Measurements from ENCODE around the gene ARID1B.

GRCh38 chr6:157125531-157125930 lies 348.4 kb downstream of the ARID1B start:
- TF ChIP-seq, protein P1, sequence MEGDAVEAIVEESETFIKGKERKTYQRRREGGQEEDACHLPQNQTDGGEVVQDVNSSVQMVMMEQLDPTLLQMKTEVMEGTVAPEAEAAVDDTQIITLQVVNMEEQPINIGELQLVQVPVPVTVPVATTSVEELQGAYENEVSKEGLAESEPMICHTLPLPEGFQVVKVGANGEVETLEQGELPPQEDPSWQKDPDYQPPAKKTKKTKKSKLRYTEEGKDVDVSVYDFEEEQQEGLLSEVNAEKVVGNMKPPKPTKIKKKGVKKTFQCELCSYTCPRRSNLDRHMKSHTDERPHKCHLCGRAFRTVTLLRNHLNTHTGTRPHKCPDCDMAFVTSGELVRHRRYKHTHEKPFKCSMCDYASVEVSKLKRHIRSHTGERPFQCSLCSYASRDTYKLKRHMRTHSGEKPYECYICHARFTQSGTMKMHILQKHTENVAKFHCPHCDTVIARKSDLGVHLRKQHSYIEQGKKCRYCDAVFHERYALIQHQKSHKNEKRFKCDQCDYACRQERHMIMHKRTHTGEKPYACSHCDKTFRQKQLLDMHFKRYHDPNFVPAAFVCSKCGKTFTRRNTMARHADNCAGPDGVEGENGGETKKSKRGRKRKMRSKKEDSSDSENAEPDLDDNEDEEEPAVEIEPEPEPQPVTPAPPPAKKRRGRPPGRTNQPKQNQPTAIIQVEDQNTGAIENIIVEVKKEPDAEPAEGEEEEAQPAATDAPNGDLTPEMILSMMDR (conservative IDR thresholded peaks at IDR 0.05; ENCODE audit: low read depth, low read length) = no peak
- TF ChIP-seq, protein P2, sequence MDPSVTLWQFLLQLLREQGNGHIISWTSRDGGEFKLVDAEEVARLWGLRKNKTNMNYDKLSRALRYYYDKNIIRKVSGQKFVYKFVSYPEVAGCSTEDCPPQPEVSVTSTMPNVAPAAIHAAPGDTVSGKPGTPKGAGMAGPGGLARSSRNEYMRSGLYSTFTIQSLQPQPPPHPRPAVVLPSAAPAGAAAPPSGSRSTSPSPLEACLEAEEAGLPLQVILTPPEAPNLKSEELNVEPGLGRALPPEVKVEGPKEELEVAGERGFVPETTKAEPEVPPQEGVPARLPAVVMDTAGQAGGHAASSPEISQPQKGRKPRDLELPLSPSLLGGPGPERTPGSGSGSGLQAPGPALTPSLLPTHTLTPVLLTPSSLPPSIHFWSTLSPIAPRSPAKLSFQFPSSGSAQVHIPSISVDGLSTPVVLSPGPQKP (IDR thresholded peaks at IDR 0.05; ENCODE audit: borderline replicate concordance, low read depth, low read length) = no peak
- TF ChIP-seq, protein P3, sequence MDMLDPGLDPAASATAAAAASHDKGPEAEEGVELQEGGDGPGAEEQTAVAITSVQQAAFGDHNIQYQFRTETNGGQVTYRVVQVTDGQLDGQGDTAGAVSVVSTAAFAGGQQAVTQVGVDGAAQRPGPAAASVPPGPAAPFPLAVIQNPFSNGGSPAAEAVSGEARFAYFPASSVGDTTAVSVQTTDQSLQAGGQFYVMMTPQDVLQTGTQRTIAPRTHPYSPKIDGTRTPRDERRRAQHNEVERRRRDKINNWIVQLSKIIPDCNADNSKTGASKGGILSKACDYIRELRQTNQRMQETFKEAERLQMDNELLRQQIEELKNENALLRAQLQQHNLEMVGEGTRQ (IDR thresholded peaks at IDR 0.05; ENCODE audit: low read depth, low read length) = no peak
- TF ChIP-seq POLR2A (IDR thresholded peaks at IDR 0.05; ENCODE audit: low read depth, low read length) (no peak), RCOR1 (IDR thresholded peaks at IDR 0.05; ENCODE audit: insufficient replicate concordance, low read length) (no peak), CEBPB (IDR thresholded peaks at IDR 0.05; ENCODE audit: low read depth, low read length) (no peak), MXI1 (IDR thresholded peaks at IDR 0.05; ENCODE audit: borderline replicate concordance, low read depth, low read length) (no peak)

All from IMR-90 (cell line).